Tibial nerve (tissue), 4 donors: ENCODE measurements around the gene CEP350. TPM values are rescaled to one million over a fixed set of nuclear protein-coding genes. Genes with fewer than 3 reads are reported as not detected.

ENCODE experiments used
- DNase-seq, 2 donors: peaks; one replicate each; pipeline ENCODE4 v3.0.0-alpha.2; 2019; ENCODE audit warnings: low spot score in 2 of 2
- H3K27ac ChIP-seq, 4 donors: fragments of 200-600 bp; sonication (generic) in 3 of 4; one replicate each; pipeline ENCODE4 v1.5.1; 2017 to 2019; ENCODE audit warnings: mild to moderate bottlenecking in 1 of 4
- H3K27me3 ChIP-seq, 2 donors: fragments of 200-600 bp; sonication (generic) in 1 of 2; one replicate each; pipeline versions ENCODE4 v1.5.1 to v1.6.0; 2017 to 2019
- H3K36me3 ChIP-seq, 3 donors: fragments of 200-600 bp; sonication (generic); one replicate each; pipeline ENCODE4 v1.5.1; 2018 to 2019
- H3K4me1 ChIP-seq, 4 donors: fragments of 200-600 bp; sonication (generic) in 3 of 4; one replicate each; pipeline ENCODE4 v1.5.1; 2017 to 2019
- H3K4me3 ChIP-seq, 4 donors: fragments of 200-600 bp; sonication (generic) in 3 of 4; one replicate each; pipeline ENCODE4 v1.5.1; 2017 to 2019; ENCODE audit warnings: mild to moderate bottlenecking in 1 of 4, moderate library complexity in 1 of 4
- H3K9me3 ChIP-seq, 4 donors: fragments of 200-600 bp; sonication (generic) in 3 of 4; one replicate each; pipeline ENCODE4 v1.5.1; 2017 to 2019
- CTCF ChIP-seq, 5 experiments: fragments of 200-600 bp in 3 of 5; fragments of 450-650 bp in 2 of 5; sonication (generic) in 3 of 5; IDR thresholded peaks; one replicate each; pipeline ENCODE4 v1.5.1; 2016 to 2019; ENCODE audit warnings: antibody characterized with exemption in 5 of 5, mild to moderate bottlenecking in 3 of 5, moderate library complexity in 2 of 5
- EP300 ChIP-seq, 2 donors: sonication (generic); formaldehyde crosslinking; IDR thresholded peaks; one replicate each; pipeline ENCODE4 v1.6.1; 2017; ENCODE audit warnings: antibody characterized with exemption in 2 of 2, mild to moderate bottlenecking in 1 of 2
- POLR2A ChIP-seq, 2 donors: fragments of 450-650 bp; IDR thresholded peaks; one replicate each; pipeline ENCODE4 v1.6.1; 2017; ENCODE audit warnings: antibody characterized with exemption in 2 of 2, mild to moderate bottlenecking in 2 of 2, moderate library complexity in 2 of 2
- WGBS, 2 donors: methylation state at CpG; one replicate each; pipeline ENCODE4 v1.1.5; 2018; 5-methylcytosine and 5-hydroxymethylcytosine counted together
- total RNA-seq, 4 donors: library from RNA; depleted of rRNA; stranded (reverse); fragments of >200 nt; gene quantifications; one replicate each; pipeline ENCODE4 v1.1.0, GENCODE V29; 2016

The CEP350 gene
- total RNA-seq, 4 donors from 2014 or later = 82.6 to 112 (median 94.9) TPM

GRCh38 chr1:179935909-179936496 lies 18.6 kb upstream of the CEP350 start:
- no peak overlapping the region for H3K27ac ChIP-seq
- WGBS, 2 donors = 68 to 71% methylated on average over 1 of the region's 1 CpG
- H3K4me3 ChIP-seq = no peak overlapping the region
- H3K36me3 ChIP-seq = no peaks in the 10 kb centered on the region
- no peak for TF ChIP-seq CTCF (IDR thresholded peaks at IDR 0.05)
- no peak for TF ChIP-seq POLR2A (IDR thresholded peaks at IDR 0.05)
- H3K27me3 ChIP-seq = no peaks in the 10 kb centered on the region
- no peak for DNase-seq
- H3K9me3 ChIP-seq = peaks cover 0 to 5% (median 0%) of the 10 kb centered on the region in 4 donors
- no peaks in the 10 kb centered on the region for H3K4me1 ChIP-seq

GRCh38 chr1:179937668-179938254 lies 16.8 kb upstream of the CEP350 start:
- no peak for TF ChIP-seq EP300 (IDR thresholded peaks at IDR 0.05)
- TF ChIP-seq CTCF (IDR thresholded peaks at IDR 0.05) = no peak
- no peak for TF ChIP-seq POLR2A (IDR thresholded peaks at IDR 0.05)

GRCh38 chr1:179938752-179939151 lies 15.9 kb upstream of the CEP350 start:
- peaks cover 0 to 5% (median 0%) of the 10 kb centered on the region in 4 donors for H3K9me3 ChIP-seq
- H3K36me3 ChIP-seq = no peaks in the 10 kb centered on the region
- DNase-seq = no peak
- no peak overlapping the region for H3K4me3 ChIP-seq
- 42 to 43% methylated on average over 2 of the region's 2 CpGs for WGBS, 2 donors
- no peak for TF ChIP-seq POLR2A (IDR thresholded peaks at IDR 0.05)
- no peak for TF ChIP-seq EP300 (IDR thresholded peaks at IDR 0.05)
- H3K27me3 ChIP-seq = no peaks in the 10 kb centered on the region
- no peaks in the 10 kb centered on the region for H3K4me1 ChIP-seq
- H3K27ac ChIP-seq = no peak overlapping the region

More at GRCh38 chr1:179937668-179938254, 16.8 kb upstream of the CEP350 start:
- H3K27me3 ChIP-seq = no peaks in the 10 kb centered on the region
- H3K9me3 ChIP-seq = peaks cover 0 to 5% (median 0%) of the 10 kb centered on the region in 4 donors
- DNase-seq = no peak
- H3K36me3 ChIP-seq = no peaks in the 10 kb centered on the region
- H3K4me1 ChIP-seq = no peaks in the 10 kb centered on the region
- no peak overlapping the region for H3K27ac ChIP-seq
- no peak overlapping the region for H3K4me3 ChIP-seq

GRCh38 chr1:179939941-179940340 lies 14.7 kb upstream of the CEP350 start:
- no peak for DNase-seq
- H3K4me3 ChIP-seq = no peak overlapping the region
- H3K27me3 ChIP-seq = no peaks in the 10 kb centered on the region
- TF ChIP-seq EP300 (IDR thresholded peaks at IDR 0.05) = no peak
- TF ChIP-seq POLR2A (IDR thresholded peaks at IDR 0.05) = no peak
- no peak for TF ChIP-seq CTCF (IDR thresholded peaks at IDR 0.05)
- no peaks in the 10 kb centered on the region for H3K4me1 ChIP-seq
- no peak overlapping the region for H3K27ac ChIP-seq
- no peaks in the 10 kb centered on the region for H3K36me3 ChIP-seq
- 100% methylated on average over 1 of the region's 1 CpG for WGBS, 2 donors
- peaks cover 0 to 5% (median 0%) of the 10 kb centered on the region in 4 donors for H3K9me3 ChIP-seq

- H3K27me3 ChIP-seq = no peaks in the 10 kb centered on the region
- DNase-seq = no peak
- 71 to 83% methylated on average over 2 of the region's 2 CpGs for WGBS, 2 donors
- no peaks in the 10 kb centered on the region for H3K4me1 ChIP-seq
- H3K27ac ChIP-seq = no peak overlapping the region
- H3K9me3 ChIP-seq = peaks cover 0 to 5% (median 0%) of the 10 kb centered on the region in 4 donors
- H3K4me3 ChIP-seq = no peak overlapping the region
- TF ChIP-seq CTCF (IDR thresholded peaks at IDR 0.05) = no peak
- TF ChIP-seq EP300 (IDR thresholded peaks at IDR 0.05) = no peak
- no peak for TF ChIP-seq POLR2A (IDR thresholded peaks at IDR 0.05)
- no peaks in the 10 kb centered on the region for H3K36me3 ChIP-seq
Observed at GRCh38 chr1:179941454-179941853, 13.2 kb upstream of the CEP350 start.
